ENCODE data around the gene ACVRL1.

Gene ACVRL1

DNA sequence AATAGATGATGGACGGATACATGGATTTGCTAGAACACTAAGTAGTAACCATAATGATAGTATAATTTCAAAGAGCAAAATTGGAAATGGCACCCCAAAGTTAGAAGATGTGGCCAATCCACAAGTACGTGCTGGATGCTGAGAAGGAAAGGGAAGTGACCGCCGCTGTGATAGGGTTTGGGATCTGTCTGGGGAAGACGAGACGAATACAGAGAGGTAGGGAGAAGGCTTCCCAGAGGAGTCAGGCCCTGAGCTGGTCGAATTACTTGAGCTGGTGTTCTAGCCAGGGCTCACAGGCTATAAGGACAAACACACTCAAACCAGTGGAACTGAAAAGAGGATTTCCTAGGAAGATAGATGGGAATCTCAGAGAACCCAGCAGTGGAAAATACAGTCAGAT lies 34.8 kb downstream of the ACVRL1 start:
- DNase-seq (ENCODE audit: low read depth in 2 of 2, low spot score in 1 of 2) = no peak

DNA sequence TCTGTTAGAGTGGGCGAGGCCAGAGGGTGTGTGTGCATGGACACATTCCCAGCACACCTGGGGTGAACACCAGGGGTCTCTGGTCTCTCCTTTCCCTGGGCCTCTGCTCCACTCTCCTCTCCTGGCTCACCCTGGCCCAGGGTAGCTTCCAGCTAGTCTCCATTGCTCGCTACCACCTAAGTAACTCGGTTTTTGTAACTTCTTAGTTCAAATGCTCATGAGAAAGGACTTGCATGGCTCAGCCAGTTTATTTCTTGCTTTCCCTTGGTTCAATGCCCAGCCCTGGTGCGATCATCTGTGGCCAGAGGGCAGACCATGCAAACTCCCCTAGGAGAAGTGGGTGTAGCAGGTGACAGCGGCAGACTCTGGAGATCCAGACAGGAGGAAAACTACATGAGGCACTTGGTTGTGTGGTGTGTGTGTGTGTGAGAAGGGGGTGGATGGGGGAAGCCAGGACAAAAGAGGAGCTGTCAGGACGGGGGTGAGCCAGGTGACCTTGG lies 35.2 kb downstream of the ACVRL1 start:
- no peak for DNase-seq (ENCODE audit: low read depth in 2 of 2, low spot score in 1 of 2)

- no peak for DNase-seq (ENCODE audit: low read depth in 2 of 2, low spot score in 1 of 2)
Measured at GRCh38 chr12:51943346-51943745, 36.0 kb downstream of the ACVRL1 start.

DNA sequence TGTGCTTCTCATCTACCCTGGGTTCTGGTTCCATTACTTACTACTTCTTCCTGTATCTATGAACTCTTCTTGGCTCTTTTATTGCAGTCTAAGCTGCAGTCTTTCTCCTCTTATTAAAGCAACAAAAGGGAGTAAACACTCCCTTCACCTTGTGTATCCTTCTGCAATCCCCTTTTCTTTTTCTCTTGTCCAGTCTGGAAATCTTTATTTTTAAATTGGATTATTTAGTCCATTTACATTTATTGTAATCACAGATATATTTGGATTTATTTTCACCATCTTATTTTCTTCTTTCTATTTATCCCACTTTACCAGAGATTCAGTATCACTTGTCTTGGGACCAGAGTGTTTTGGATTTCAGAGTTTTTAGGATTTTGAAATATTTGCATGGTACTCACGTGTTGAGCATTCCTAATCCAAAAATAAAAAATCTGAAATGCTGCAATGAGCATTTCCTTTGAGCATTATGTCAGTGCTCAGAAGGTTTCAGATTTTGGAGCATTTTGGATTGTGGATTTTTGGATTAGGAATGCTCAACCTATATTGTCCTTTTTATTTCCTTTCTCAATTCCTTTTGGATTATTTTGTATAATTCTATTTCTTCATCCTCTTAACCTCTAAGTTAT lies 37.4 kb downstream of the ACVRL1 start:
- DNase-seq (ENCODE audit: low read depth in 2 of 2, low spot score in 1 of 2) = no peak

DNA sequence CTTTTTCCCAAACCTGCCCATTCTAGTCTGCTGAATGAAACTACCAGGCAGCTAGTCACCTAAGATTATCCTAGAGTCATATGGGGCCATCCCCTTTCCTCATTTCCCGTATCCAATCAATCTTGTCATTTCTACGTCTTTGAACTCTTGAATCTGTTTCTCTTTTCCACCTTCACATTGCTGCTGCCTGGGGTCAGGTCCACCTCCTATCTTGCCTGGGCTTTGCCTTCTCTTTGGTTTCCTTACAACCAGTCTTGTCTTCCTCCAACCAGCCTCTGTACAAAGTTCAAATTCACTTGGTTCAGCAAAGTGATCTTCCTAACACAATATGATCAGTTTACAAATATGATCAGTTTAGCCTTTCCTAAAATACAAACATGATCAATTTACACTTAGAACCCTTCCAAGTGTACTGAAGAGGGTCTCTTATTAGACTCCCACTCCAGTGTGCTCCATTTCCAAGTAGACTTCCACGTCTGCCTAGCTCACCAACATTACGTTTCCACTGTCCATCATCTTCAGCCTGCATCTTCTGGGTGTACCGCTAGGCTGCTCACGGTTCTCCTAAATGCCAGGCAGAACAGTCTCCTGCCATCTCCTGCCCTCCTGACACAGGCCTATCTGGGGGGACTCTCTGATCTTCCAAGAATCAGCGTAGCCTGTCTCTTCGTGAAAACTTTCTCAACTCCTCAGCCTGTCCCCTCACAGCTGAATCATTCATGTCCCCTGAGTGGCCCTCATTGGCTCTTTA lies 40.1 kb downstream of the ACVRL1 start:
- DNase-seq (ENCODE audit: low read depth in 2 of 2, low spot score in 1 of 2) = no peak

- DNase-seq (ENCODE audit: low read depth in 2 of 2, low spot score in 1 of 2) = no peak
Measured at GRCh38 chr12:51948066-51948465, 40.8 kb downstream of the ACVRL1 start.

- no peak for DNase-seq (ENCODE audit: low read depth in 2 of 2, low spot score in 1 of 2)
Measured at GRCh38 chr12:51949342-51950030, 42.2 kb downstream of the ACVRL1 start.

DNA sequence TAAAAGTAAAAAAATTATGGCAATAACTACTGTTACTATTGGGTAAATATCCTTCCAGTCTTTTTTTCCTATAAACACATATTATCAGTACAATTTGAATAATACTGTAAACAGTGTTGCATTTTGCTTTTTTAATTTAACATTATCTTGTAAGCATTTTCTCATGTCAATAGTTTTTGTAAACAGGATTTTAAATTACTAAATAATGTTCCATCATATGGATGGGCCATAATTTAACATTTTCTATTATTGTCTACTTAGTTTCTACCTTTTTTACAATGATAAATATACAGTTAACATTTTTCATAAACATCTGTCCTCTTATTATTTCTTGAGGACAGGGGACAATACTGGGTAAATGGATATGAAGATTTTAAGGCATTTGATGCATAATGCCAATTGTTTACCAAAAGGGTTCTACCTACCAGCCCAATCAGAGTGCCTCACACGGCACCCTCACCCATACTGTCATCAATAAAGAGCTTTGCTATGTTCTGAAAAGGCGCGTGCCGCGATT lies 43.4 kb downstream of the ACVRL1 start:
- DNase-seq (ENCODE audit: low read depth in 2 of 2, low spot score in 1 of 2) = no peak

- peak; percentile 70 to 81 for DNase-seq (ENCODE audit: low read depth in 2 of 2, low spot score in 1 of 2)
Measured at GRCh38 chr12:51951199-51951842, 44.0 kb downstream of the ACVRL1 start, which contains the start of gene ACVR1B. Gene ACVR1B, plus strand, starts transcription at chr12:51951699. Its CDS starts 45 bp downstream, at chr12:51951744.

DNA sequence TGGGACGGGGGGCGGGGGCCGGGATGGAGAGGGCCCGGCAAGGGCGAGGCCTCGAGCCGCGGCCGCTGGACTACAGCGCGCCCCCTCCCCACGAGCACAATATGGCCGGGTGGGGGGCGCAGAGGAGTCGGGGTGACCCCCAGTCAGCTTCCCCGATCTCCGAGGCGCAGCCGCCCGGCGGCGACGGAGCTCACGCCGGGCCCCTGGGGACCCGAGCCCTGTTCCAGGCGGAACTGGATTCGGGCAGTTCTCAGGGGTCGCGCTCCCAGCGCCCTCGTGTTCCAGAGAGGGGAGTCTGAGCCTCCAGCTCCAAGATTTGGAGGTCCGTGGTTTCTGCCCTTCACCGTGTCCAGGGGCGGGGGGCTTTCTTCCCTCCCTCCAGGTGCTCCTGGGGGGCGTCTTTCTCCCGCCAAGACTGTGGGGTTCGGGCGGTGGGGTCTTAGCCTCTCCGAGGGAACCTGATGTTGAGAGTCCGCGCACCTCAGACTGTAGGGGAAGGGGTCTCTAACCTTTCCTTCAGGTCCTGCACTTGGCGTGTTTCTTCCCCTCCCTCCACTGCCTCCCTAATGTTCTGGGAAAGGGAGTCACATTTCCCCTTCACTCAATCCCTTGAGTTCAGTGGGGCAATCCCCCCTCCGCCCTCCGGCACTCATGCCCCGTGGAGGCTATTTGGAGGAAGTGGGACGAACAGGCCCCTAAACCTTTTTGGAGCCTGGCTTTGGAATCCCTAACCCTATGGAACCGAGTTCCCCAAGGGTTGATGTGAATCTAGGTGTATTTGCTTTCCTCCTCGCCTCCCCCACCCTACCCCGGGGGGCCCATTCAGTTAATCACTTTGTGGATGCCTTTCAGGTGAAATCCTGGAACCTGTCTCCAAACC lies 44.8 kb downstream of the ACVRL1 start:
- DNase-seq (ENCODE audit: low read depth in 2 of 2, low spot score in 1 of 2) = no peak

DNA sequence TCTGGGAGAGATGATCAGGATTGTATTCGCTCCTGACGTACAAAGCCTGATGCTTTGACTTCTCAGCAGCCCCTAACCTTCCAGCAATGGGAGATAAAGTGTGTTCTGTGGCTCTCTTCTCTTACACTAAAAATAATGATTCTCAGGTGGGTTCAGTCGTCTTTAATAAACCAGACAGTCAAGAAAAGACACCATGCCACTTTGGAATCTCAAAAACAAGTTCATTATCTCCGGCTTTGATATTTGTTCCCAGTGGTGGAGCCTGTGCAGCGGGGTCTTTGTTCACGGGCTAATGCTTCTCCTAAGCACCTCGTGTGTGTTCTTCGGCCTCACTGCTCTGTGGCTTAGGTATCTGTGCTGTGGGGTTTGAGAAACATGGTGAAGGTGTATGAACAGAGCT lies 45.8 kb downstream of the ACVRL1 start:
- no peak for DNase-seq (ENCODE audit: low read depth in 2 of 2, low spot score in 1 of 2)

DNA sequence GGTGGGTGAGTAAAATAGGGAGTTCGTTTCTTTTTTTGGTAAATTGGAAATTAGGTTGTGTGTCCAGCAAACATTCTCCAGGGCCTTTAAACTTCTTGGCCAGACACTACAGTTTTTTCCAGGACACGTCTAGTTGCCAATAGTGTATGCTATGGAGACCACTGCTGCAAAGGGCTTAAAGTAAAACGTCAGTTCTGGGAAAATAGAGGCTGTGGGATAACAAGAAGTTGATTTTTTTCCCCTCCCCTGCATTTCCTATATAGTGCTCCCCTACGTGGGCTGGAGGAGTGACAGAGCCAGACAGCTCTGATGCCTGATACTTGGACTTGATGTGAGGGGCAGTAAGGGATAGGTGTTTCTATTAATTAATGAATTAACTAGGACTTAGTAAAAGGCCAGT lies 46.6 kb downstream of the ACVRL1 start:
- no peak for DNase-seq (ENCODE audit: low read depth in 2 of 2, low spot score in 1 of 2)

- DNase-seq (ENCODE audit: low read depth in 2 of 2, low spot score in 1 of 2) = no peak
Measured at GRCh38 chr12:51954561-51955361, 47.5 kb downstream of the ACVRL1 start.

DNA sequence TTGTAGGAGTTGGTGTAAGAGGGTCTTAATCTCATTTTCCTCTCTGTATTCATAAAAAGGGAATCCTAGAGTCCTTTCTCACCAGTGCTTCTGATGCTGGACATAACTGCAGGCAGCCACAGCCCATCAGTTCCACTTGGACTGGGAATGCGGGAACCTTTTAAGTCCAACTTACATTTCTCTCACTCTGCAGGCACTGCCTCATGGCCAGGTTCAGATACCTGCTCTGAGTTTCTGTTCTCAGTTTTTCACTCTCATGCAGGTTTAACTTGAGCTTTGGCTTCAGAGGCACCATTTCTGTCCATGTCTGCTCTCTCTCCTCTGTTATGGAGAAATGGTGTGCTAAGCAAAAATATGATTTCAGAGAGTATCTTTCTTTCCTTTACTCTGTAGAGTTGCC lies 48.4 kb downstream of the ACVRL1 start:
- DNase-seq (ENCODE audit: low read depth in 2 of 2, low spot score in 1 of 2) = no peak

DNA sequence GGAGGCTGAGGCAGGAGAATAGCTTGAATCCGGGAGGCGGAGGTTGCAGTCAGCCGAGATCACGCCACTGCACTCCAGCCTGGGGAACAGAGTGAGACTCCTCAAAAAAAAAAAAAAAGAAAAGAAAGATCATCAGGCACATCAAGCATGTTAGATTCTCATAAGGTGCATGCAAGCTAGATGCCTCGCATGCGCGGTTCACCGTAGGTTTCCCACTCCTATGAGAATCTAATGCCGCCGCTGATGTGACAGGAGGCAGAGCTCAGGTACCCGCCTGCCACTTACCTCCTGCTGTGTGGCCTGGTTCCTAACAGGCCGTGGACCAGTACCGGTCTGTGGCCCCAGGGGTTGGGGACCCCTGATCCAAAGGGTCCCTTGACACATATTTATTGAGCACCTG lies 51.2 kb downstream of the ACVRL1 start:
- no peak for DNase-seq (ENCODE audit: low read depth in 2 of 2, low spot score in 1 of 2)

DNA sequence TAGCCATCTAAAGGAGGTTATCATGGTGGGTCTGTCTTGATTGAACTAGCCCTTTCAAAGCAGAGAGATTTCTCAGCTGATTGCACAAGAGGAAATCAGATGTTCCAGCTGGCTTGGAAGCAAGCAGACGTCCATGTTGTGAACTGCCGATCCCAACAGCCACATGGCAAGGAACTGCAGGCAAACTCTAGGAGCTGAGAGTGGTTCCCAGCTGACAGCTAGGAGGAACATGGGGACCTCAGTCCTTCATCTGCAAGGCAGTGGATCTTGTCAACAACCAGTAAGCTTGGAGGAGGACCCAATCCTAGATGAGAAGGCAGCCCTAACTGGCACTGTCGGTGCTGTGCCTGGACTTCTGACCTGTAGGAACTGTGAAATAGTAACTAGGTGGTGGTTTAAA lies 51.9 kb downstream of the ACVRL1 start:
- no peak for DNase-seq (ENCODE audit: low read depth in 2 of 2, low spot score in 1 of 2)

GRCh38 chr12:51959921-51960320 lies 52.6 kb downstream of the ACVRL1 start:
- DNase-seq (ENCODE audit: low read depth in 2 of 2, low spot score in 1 of 2) = no peak

DNA sequence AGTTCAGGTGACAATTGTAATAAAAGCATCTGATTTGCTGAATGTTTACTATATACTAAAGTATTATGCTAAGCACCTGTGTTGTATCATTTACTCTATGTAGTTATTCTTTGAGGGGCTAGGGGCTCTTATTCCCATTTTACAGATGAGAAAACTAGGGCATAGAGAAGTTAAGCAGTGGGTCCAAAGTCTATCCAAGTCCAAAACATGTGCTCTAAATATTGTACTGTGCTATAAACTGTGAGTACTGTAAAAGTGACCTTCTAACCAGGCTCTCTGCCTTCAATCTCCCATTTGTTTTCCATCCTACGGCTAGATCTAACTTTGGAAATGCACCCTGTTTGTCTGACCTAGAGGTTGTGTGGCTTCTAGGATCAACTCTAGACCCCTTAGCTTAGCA lies 53.2 kb downstream of the ACVRL1 start:
- no peak for DNase-seq (ENCODE audit: low read depth in 2 of 2, low spot score in 1 of 2)

DNA sequence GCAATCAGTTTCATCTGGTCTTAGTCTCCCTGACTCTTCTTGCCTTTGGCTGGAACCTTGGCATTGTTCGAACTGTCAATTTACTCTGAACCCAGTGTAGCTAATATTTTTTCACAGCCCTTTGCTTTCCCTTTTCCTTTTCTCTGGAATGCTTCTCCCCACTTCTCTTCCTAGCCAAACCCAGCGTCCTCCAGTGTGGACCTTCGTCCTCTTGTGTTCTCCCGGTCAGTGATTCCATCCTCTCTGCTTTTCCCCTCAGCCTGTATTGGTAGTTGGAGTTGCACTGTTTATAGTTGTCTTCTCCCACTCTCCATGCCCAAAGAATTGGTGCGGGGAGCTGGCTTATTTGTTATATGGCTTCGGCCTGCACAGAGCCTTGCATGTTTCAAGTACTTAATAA lies 53.6 kb downstream of the ACVRL1 start:
- no peak for DNase-seq (ENCODE audit: low read depth in 2 of 2, low spot score in 1 of 2)

- DNase-seq (ENCODE audit: low read depth in 2 of 2, low spot score in 1 of 2) = no peak
Measured at GRCh38 chr12:51961834-51962233, 54.5 kb downstream of the ACVRL1 start.

Measured in stimulated activated CD8-positive, alpha-beta memory T cell treated with anti-CD3 and anti-CD28 coated beads, Interleukin-4, amount 100 ng/mL, for 1 hour (primary cell).